A549 (cell line): ENCODE results near the gene CFAP97.

Experiments used
- BHLHE40 ChIP-seq: IDR thresholded peaks from 2 replicates; pipeline ENCODE4 v1.6.1; 2012; ENCODE audit warnings: low read depth, low read length, inconsistent platforms
- EP300 ChIP-seq, 2 experiments: fragments of >200 bp; sonication (Bioruptor Twin); formaldehyde crosslinking; IDR thresholded peaks; 2 replicates in 1 of 2; 3 replicates in 1 of 2; pipeline ENCODE4 v1.6.1; 2016 to 2017
- HDAC2 ChIP-seq: fragments of 200-600 bp; sonication (generic); IDR thresholded peaks from 2 replicates; pipeline ENCODE4 v1.6.1; 2016
- HOXB13 ChIP-seq: fragments of 250-450 bp; sonication (Bioruptor Pico); IDR thresholded peaks from 2 replicates; pipeline ENCODE4 v1.5.0; 2020; ENCODE audit warnings: low read depth, mild to moderate bottlenecking, moderate library complexity
- JUN ChIP-seq, 2 experiments: fragments of >200 bp; sonication (Bioruptor Twin); formaldehyde crosslinking; IDR thresholded peaks; 2 replicates in 1 of 2; 3 replicates in 1 of 2; pipeline ENCODE4 v1.6.1; 2016 to 2017
- NFE2L2 ChIP-seq: fragments of 150-350 bp; conservative IDR thresholded peaks from 2 replicates; pipeline ENCODE4 v1.6.1; 2014; ENCODE audit warnings: low read length
- POLR2A ChIP-seq: IDR thresholded peaks from 2 replicates; pipeline ENCODE4 v1.6.1; 2012; ENCODE audit warnings: mild to moderate bottlenecking, low read length
- POLR2AphosphoS2 ChIP-seq: conservative IDR thresholded peaks from 2 replicates; pipeline ENCODE4 v1.6.1; 2012; ENCODE audit warnings: low read length, improper control_type of control experiment, inconsistent platforms
- RAD21 ChIP-seq, 2 experiments: fragments of >200 bp in 1 of 2; sonication (Bioruptor Twin) in 1 of 2; formaldehyde crosslinking in 1 of 2; IDR thresholded peaks in 1 of 2; conservative IDR thresholded peaks in 1 of 2; 2 replicates in 1 of 2; 3 replicates in 1 of 2; pipeline ENCODE4 v1.6.1; 2012 to 2018; ENCODE audit warnings: inconsistent platforms in 1 of 2
- RNF2 ChIP-seq: fragments of 200-600 bp; sonication (generic); IDR thresholded peaks from 2 replicates; pipeline ENCODE4 v1.6.1; 2016; ENCODE audit warnings: low read depth, mild to moderate bottlenecking, antibody characterized with exemption, moderate library complexity, borderline replicate concordance
- TF ChIP-seq, protein P1 (sequence below): fragments of >200 bp; sonication (Bioruptor Twin); formaldehyde crosslinking; IDR thresholded peaks from 3 replicates; pipeline ENCODE4 v1.5.1; 2016
- TF ChIP-seq, protein P2 (sequence below): IDR thresholded peaks from 2 replicates; pipeline ENCODE4 v1.6.1; 2012; ENCODE audit warnings: low read depth, borderline replicate concordance

GRCh38 chr4:185183622-185184281 is 20.0 kb downstream of the CFAP97 start:
- TF ChIP-seq NFE2L2 (no peak), POLR2A (no peak), JUN (IDR thresholded peaks at IDR 0.05) (no peak), RNF2 (no peak), RAD21 (conservative IDR thresholded peaks at IDR 0.05 in 1 of 2, IDR thresholded peaks at IDR 0.05 in 1 of 2) (peak; percentile 52 to 59), POLR2AphosphoS2 (no peak), BHLHE40 (no peak), HDAC2 (no peak), HOXB13 (no peak), EP300 (IDR thresholded peaks at IDR 0.05) (no peak)
- TF ChIP-seq, protein P1, sequence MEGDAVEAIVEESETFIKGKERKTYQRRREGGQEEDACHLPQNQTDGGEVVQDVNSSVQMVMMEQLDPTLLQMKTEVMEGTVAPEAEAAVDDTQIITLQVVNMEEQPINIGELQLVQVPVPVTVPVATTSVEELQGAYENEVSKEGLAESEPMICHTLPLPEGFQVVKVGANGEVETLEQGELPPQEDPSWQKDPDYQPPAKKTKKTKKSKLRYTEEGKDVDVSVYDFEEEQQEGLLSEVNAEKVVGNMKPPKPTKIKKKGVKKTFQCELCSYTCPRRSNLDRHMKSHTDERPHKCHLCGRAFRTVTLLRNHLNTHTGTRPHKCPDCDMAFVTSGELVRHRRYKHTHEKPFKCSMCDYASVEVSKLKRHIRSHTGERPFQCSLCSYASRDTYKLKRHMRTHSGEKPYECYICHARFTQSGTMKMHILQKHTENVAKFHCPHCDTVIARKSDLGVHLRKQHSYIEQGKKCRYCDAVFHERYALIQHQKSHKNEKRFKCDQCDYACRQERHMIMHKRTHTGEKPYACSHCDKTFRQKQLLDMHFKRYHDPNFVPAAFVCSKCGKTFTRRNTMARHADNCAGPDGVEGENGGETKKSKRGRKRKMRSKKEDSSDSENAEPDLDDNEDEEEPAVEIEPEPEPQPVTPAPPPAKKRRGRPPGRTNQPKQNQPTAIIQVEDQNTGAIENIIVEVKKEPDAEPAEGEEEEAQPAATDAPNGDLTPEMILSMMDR: peak; percentile 71
- TF ChIP-seq, protein P2, sequence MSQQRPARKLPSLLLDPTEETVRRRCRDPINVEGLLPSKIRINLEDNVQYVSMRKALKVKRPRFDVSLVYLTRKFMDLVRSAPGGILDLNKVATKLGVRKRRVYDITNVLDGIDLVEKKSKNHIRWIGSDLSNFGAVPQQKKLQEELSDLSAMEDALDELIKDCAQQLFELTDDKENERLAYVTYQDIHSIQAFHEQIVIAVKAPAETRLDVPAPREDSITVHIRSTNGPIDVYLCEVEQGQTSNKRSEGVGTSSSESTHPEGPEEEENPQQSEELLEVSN: no peak
